OCI-LY7 (cell line): ENCODE results near the gene CYP11A1.

Experiments used
- EZH2phosphoT487 ChIP-seq: fragments of 200-600 bp; sonication (generic); IDR thresholded peaks from 2 replicates; pipeline ENCODE4 v1.6.1; 2018; ENCODE audit warnings: low read depth, borderline replicate concordance, mild to moderate bottlenecking, mixed run types, antibody characterized with exemption, low read length, moderate library complexity, mixed read lengths
- TF ChIP-seq, protein P1 (sequence below): fragments of 200-600 bp; sonication (generic); conservative IDR thresholded peaks from 2 replicates; pipeline ENCODE4 v1.5.1; 2014; ENCODE audit warnings: mild to moderate bottlenecking, antibody characterized with exemption, low read length, moderate library complexity, mixed read lengths

DNA sequence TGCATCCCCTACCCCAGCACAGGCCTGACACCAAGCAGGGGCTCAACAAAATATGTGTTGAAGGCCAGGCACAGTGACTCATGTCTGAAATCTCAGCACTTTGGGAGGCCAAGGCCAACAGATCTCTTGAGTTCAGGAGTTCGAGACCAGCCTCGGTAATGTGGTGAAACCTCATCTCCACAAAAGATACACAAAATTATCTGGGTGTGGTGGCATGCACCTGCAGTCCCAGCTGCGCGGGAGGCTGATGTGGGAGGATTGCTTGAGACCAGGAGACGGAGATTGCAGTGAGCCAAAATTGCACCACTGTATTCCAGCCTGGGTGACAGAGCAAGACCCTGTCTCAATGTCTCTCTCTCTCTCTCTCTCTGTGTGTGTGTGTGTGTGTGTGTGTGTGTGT lies 30.7 kb upstream of the CYP11A1 start:
- TF ChIP-seq, protein P1, sequence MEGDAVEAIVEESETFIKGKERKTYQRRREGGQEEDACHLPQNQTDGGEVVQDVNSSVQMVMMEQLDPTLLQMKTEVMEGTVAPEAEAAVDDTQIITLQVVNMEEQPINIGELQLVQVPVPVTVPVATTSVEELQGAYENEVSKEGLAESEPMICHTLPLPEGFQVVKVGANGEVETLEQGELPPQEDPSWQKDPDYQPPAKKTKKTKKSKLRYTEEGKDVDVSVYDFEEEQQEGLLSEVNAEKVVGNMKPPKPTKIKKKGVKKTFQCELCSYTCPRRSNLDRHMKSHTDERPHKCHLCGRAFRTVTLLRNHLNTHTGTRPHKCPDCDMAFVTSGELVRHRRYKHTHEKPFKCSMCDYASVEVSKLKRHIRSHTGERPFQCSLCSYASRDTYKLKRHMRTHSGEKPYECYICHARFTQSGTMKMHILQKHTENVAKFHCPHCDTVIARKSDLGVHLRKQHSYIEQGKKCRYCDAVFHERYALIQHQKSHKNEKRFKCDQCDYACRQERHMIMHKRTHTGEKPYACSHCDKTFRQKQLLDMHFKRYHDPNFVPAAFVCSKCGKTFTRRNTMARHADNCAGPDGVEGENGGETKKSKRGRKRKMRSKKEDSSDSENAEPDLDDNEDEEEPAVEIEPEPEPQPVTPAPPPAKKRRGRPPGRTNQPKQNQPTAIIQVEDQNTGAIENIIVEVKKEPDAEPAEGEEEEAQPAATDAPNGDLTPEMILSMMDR: no peak
- no peak for TF ChIP-seq EZH2phosphoT487
